Non-pigmented ciliary epithelial cell (primary cell): Measurements from ENCODE around the gene FRYL.
"Not testable (repeated sequence)": the region's sequence is repeated elsewhere in the genome, so short reads cannot be mapped to it uniquely, and the experiment has no call there.

ENCODE experiments used
- DNase-seq: peaks from one replicate; pipeline ENCODE4 v3.0.0-alpha.2; 2010; ENCODE audit warnings: low read depth

The FRYL gene

DNA sequence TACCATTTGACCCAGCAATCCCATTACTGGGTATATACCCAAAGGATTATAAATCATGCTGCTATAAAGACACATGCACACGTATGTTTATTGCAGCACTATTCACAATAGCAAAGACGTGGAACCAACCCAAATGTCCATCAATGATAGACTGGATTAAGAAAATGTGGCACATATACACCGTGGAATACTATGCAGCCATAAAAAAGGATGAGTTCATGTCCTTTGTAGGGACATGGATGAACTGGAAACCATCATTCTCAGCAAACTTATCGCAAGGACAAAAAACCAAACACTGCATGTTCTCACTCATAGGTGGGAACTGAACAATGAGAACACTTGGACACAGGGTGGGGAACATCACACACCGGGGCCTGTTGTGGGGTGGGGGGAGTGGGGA, 34.9 kb downstream of the FRYL start:
- not testable (repeated sequence) for DNase-seq

DNA sequence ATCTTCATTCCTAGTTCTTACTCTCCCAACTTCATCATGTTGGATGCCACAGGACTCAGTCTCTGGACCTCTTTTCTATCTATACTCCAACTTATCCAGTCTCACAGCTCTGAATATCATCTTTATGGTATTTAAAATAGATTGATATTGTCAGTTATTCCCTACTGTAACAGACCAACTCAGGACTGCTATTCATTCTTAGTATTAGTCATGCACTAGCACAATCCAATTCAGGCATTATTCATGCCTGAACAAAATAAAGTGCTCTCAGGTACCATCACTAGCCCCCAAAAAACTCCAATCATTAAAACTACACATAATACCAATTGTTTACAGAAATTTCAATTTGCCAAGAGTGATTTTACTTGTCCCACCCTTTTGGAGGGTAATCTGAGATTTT, 37.7 kb downstream of the FRYL start:
- DNase-seq = no peak

DNA sequence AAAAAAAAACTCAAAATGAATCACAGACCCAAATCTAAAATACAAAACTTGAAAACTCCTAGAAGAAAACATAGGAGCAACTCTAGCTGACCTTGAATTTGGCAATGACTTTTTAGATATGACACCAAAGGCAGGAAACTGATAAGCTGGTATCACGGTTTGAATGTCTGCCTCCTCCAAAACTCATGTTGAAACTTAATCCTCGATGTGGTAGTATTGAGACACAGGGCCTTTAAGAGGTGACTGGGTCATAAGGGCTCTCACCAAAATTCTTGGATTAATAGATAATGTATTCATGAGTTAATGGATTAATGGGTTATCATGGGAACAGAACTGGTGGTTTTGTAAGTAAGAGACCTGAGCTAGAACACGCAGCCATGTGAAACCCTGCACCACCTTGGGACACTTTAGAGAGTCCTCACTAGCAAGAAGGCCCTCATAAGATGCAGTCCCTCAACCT, 40.5 kb downstream of the FRYL start:
- no peak for DNase-seq

DNA sequence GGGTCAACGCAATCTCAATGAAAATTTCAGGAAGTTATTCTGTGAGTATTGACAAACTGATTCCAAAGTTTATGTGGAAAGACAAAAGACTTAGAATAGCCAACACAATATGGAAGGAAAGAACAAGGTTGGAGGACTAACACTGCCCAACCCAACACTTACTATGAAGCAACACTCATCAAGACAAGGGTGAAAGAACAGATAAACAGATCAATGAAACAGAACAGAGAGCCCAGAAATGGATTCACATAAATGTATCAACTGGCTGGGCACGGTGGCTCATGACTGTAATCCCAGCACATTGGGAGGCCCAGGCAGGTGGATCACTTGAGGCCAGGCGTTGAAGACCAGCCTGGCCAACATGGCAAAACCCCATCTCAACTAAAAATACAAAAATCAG, 41.2 kb downstream of the FRYL start:
- no peak for DNase-seq

DNA sequence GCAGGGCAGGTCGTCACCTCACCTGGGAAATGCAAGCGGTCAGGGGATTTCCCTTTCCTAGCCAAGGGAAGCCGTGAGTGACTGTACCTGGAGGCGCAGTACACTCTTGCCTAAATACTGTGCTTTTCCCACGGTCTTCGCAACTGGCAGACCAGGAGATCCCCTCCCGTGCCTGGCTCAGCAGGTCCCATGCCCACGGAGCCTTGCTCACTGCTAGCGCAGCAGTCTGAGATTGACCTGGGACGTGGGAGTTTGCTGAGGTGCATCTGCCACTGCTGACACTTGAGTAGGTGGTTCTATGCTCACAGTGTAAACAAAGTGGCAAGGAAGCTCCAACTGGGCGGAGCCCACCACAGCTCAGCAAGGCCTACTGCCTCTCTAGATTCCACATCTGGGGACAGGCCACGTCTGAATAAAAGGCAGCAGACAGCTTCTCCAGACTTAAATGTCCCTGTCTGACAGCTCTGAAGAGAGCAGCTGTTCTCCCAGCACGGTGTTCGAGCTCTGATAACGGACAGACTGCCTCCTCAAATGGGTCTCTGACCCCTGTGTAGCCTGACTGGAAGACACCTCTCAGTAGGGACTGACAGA, 51.1 kb downstream of the FRYL start:
- DNase-seq = not testable (repeated sequence)

DNA sequence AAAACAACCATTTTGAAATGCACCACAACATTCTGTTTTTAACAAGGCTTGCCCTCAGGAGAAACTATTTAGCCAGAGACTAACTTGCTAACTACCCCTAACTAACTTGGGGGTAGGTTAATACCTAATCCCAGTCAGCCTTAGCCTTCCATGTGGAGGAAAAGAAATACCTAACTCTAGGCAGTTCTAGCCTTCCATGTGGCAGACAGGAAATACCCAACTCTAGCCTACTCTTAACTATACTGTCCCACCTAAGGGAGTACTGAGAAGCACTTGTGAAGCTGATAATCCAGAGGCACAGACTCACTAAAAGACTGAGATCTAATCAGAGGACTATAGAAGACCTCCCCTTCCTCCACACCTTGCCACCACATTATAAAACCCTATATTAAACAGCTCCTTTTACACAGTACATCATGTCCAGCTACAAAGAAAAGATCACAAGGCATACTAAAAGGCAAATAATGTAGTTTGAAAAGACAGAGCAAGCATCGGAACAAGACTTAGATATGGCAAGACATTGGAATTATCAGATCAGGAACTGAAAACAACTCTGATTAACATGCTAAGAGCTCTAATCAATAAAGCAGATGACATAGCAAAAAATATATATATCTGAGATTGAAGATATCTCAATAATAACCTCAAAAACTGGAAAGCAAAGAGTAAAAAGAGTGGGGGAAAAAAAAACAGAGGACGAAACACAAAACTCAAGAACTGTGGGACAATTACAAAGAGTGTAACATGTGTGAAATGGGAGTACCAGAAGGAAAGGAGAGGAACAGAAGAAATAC, 52.2 kb downstream of the FRYL start:
- DNase-seq = no peak

DNA sequence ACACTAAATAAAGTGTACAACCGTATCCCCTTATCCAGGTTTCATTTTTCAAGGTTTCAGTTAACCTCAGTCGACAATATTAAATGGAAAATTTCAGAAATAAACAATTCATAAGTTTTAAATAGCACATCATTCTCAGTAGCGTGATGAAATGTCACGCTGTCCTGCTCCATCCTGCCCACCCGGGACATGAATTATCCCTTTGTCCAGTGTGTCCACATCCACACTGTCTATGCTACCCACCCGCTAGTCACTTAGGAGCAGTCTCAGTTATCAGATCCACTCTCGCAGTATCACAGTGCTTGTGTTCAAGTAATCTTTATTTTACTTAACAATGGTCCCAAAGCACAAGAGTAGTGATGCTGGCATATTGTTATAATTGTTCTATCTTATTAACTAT, 54.7 kb downstream of the FRYL start:
- DNase-seq = no peak

DNA sequence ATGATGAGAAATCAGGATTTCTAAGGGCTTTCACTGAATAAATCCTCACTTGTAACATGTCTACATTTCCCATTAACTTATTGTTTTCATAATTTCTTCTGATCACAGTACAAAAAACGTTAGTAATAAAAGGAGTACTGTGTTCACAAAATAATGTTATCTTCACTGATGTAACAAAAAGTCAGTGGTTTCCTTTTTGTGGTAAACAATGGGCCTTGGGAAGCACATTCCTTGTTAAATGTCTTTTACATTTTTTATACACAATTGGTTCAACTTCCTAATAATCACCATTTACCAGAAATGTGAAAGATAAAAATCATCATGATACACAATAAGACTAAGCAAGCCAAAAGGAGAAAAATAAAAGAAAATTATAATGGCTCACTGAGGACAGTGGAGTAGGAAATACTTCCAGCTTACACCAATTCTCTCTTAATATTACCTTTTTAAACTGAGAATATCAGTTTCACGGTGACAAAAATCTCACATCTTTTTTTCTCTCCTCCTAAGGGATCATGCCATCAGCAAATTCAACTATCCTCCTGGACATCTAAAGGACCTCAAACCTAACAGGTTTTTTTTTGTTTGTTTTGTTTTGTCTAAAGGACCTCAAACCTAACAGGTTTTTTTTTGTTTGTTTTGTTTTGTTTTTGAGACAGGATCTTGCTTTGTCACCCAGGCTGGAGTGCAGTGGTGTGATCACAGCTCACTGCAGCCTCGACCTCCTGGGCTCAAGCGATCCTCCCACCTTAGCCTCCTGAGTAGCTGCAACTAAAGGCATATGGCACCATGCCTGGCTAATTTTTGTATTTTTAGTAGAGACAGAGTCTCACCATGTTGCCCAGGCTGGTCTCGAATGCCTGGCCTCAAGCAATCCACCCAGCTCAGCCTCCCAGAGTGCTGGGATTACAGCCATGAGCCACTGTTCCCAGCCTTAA, 57.3 kb downstream of the FRYL start:
- no peak for DNase-seq

DNA sequence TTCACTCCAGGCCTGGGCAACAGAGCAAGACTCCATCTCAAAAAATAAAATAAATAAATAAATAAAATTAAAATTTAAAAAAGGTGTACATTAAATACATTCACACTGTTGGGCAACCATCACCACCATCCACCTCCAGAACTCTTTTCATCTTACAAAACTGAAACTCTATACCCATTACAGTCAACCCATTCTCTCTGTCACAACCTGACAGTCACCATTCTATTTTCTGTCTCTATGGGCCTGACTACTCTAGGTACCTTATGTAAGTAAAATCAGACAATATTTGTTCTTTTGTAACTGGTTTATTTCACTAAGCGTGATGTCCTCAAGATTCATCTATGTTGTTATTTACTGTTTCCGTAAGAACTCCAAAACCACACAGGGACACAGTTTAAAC, 59.6 kb downstream of the FRYL start:
- DNase-seq = no peak

DNA sequence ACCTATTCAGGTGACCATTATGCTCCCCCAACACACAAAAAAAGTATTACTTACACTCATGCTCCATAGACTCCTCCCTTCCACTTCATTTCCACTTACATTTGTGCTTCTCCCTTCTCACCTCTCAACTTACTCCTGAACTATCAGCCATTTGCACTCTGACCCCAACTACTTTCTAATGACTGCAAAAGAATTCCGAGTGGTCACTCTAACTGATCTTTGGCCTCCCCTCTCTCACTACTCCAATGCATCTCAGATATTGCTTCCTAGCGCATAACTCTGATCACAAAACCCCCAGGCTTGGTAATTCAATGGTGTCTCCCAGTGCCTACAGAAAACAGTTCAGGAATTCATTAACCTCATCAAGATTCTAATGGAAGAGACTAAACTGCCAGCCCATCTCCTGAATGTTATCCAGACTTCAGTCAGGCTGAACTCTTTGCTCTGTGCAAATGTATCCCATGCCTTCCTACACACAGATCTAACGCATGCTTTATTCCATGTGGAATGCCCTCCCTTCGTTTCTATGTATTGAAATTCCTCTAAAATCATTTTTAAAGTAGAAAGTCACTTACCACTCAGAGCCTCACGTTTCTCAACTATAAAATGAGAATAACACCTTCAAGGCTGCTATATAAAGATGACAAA, 61.1 kb downstream of the FRYL start:
- no peak for DNase-seq

DNA sequence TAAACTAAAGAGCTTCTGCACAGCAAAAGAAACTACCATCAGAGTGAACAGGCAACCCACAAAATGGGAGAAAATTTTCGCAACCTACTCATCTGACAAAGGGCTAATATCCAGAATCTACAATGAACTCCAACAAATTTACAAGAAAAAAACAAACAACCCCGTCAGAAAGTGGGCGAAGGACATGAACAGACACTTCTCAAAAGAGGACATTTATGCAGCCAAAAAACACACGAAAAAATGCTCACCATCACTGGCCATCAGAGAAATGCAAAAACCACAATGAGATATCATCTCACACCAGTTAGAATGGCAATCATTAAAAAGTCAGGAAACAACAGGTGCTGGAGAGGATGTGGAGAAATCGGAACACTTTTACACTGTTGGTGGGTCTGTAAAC, 63.8 kb downstream of the FRYL start:
- not testable (repeated sequence) for DNase-seq

DNA sequence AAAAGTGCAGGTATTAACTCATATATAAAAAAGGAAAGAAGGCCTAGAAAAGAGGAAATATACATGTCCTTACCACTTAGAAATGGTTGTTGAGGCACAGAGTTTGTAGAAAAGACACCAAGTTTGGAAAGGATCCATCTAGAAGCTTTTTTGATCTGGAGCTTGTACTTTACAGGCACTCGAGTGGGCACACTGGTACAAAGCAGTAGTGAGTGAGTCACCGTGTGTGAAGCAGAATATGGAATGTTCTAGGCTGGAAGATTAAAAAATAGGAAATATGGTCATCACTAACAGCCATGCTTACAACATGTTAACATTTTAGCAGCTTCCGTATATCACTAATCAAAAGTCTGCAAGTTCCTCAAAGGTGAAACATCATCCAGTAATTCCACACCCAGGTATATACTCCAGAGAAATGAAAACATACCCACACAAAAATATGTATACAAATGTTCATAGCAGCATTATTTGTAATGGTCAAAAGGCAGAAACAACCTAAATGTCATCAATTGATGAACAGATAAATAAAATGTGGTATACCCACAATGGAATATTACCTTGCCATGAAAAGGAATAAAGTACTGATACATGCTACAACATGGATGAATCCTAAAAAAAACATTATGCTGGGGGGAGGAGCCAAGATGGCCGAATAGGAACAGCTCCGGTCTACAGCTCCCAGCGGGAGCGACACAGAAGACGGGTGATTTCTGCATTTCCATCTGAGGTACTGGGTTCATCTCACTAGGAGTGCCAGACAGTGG, 69.5 kb downstream of the FRYL start:
- no peak for DNase-seq

DNA sequence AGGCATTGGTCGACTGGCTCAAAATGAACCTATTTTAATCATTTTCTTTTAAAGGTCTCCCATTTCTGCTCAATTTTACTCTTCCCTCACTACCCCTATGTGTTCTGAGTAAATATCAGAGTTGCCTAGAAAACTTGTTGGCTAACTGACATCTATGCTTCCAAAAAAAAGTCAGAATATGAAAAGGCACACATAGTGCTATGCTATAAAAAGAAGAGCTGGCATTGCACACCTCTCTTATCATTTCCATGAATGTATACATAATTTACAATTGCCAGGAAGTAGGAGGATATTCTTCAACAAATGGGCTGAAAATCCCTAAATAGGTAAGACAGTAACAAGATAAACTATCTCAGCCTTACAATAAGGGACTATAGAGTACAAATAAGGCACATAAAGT, 70.2 kb downstream of the FRYL start:
- no peak for DNase-seq

DNA sequence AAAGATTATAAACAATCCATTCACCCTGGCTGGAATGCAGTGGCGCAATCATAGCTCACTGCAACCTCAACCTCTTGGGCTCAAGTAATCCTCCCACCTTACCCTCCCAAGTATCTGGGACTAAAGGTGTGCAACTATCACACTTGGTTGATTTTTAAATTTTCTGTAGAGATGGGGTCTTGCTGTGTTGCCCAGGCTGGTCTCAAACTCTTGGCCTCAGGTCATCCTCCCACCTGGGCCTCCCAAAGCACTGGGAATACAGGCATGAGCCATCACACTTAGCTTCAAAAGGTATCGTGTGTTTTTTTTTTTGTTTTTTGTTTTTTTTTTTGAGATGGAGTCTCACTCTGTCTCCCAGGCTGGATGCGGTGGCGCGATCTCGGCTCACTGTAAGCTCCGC, 71.5 kb downstream of the FRYL start:
- DNase-seq = no peak

DNA sequence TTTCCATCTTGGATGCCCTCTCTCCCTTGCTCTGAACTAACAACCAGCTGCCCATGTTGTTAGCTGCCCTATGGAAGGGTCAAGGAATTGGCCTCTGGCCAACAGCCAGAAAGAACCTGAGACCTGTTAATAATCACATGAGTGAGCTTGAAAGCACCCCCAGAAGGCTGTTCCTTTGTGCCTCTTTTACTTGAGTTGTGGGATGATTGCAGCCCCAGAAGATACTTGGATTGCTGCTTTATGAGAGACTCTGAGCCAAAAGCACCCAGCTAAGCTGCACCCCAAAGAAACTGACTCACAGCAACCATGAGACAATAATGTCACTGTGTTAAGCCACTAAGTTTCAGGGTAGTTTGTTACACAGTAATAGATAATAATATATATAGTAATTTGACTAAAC, 73.3 kb downstream of the FRYL start:
- DNase-seq = no peak

DNA sequence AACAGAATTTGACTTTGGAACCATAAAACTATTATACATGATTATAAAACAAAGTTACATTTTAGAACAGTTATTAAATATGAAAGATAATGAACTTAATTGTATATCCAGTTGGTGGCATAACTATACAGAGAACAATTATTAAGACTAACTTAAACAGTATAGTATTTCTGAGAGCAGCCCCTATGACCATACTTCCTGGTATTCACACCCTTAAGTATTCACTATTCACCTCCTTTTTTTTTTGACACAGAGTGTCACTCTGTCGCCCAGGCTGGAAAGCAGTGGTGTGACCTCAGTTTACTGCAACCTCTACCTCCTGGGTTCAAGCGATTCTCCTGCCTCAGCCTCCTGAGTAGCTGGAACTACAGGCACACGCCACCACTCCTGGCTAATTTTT, 74.5 kb downstream of the FRYL start:
- DNase-seq = no peak

DNA sequence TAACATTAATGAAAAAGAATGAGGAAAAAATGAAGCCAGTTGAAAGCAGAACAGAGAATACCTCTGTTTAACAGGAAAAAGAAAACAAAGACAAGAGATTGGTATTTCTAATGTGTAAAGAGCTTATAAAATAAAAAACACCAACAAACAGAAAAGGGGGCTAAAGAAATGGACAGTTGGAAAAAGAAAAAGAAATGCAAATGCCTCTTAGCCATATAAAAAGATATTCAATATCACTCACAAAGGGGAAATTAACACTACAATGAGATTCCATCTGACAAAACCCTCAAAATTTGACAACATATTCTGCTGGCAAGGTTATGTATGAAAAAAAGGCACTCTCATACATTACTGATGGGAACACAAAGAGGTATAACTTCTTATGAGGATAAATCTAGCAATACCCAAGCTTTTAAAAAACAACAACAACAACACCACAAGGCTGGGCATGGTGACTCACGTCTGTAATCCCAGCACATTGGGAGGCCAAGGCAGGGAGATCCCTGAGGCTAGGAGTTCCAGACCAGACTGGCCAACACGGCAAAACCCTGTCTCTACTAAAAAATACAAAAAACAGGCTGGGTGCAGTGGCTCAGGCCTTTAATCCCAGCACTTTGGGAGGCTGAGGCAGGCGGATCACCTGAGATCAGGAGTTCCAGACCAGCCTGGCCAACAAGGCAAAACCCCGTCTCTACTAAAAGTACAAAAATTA, 75.8 kb downstream of the FRYL start:
- no peak for DNase-seq

DNA sequence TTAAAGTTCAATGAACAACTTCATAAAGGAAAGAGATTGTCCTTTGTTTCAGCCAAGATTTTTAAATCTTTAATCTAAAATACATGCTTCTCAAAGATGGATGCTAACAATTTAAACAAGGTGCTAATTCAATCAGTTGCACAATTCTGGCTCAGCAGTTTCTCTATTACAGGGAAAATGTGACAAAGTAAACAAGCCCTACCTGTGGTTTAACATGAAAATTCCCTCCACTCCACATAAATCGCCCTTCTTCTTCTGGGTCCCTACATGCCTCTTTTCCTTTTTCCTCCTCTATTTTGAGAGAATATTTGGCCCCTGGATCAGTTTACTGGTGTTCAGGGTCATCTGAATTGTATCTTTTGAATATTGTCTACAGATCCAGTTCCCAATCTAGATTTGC, 80.6 kb downstream of the FRYL start:
- no peak for DNase-seq

DNA sequence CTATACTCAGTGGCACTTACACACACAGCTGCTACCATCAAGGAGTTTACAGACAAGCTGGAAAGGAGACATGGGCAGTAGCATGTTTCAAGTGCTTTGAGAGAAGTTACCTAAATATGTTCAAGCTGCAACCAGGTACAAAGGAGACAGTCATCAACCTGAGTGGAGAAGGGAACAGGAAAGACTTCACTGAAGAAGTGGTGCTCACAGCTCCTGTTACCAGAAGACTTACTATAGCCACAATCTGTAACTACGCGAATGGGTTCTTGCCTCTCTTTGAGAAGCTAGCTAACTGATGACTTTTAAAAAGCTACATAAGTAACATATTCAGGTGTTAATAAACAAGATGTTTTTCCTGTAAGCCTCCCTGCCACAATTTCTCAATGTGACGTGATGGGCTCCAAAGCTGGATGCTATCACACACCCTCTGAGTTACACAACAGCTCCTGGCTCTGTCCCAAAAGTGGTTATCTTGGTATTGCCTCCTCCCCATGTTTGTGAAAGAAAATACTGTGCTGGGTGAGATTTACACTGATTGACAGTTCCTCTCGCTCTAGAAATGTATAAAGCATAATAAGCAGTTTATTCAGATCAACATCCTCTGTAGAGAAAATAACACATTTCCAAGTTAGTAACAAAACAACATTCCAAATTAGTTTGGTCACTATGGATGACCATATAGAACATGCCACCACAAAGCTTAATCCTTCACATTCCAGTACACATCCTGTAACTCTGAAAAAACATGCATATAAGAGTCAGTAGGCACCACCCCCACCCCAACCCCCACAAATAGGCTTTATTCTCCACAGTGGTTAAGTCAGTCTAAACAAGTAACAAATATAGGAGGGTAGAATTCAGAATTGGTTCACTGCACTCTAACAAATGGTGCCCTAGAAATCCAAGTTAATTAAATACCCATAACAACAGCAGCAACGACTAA, 81.8 kb downstream of the FRYL start:
- peak; percentile 81 for DNase-seq

DNA sequence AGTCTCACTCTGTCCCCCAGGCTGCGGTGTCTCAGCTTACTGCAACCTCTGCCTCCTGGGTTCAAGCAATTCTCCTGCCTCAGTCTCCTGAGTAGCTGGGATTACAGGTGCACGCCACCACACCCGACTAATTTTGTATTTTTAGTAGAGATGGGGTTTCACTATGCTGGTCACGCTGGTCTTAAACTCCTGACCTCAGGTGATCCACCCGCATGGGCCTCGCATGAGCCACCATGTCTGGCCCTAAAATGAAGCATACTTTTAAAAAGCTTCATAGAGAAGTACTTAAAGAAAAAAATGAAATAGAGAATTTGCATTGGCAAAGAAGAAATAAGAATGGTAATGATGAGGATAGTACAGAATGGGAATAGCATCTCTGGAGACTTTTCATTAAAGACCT, 82.6 kb downstream of the FRYL start:
- DNase-seq = not testable (repeated sequence)
